ENCODE data around the gene CHMP2B. TPM values are rescaled to one million over a fixed set of nuclear protein-coding genes. Genes with fewer than 3 reads are reported as not detected.

Gene CHMP2B
- total and polyA plus RNA-seq, 2 of the 8 experiments (the other 6 are each of a cell fraction or from before 2014, with no cell fraction given) = 14.0 to 56.5 TPM

DNA sequence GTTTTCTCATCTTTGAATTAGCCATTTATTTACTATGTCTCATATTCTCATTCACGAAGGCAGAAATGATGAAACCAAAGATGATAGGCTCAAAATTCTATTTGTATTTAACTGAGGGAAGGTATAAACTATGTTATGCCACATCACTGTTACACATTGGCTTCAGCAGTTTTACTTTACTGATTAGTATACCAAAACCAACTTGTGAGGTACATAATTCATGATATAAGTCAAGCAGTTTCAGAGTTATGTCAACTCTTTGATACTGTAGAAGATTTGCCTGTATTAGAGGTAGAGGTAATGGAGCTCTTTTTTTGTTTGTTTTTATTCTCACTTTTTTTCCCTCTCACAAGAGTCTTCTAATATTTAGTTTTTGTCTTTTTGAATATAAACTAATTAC, 22.9 kb downstream of the CHMP2B start:
- no peak overlapping the region for H4K91ac ChIP-seq (replicated peaks; ENCODE audit: insufficient read length, low read length)
- WGBS, 2 experiments (ENCODE audit: extremely low coverage in 1 of 2, insufficient coverage in 1 of 2, insufficient read length in 1 of 2, insufficient replicate concordance in 2 of 2, low coverage in 1 of 2, low lambda C conversion rate in 2 of 2, missing lambda C conversion rate in 1 of 2) = 92% methylated on average over 1 of the region's 1 CpG; no CpG with 5 or more reads in 1 of the 2 experiments
- no peak overlapping the region for H2BK15ac ChIP-seq (ENCODE audit: low read length)
- FAIRE-seq = no peak
- H3K18ac ChIP-seq (ENCODE audit: extremely low read depth, low read length) = no peak overlapping the region
- no peak overlapping the region for H3K4me3 ChIP-seq (ENCODE audit: extremely low read depth in 1 of 4, insufficient read depth in 2 of 4, low read depth in 3 of 4, low read length in 4 of 4)
- no peak overlapping the region for H3K4me2 ChIP-seq (ENCODE audit: insufficient read depth in 1 of 2, low read depth in 2 of 2, low read length in 2 of 2)
- H3K23ac ChIP-seq (ENCODE audit: insufficient read length) = no peak overlapping the region
- H2BK20ac ChIP-seq (ENCODE audit: low read length) = no peak overlapping the region
- no peak overlapping the region for H3K14ac ChIP-seq (ENCODE audit: insufficient read length)
- no peak overlapping the region for H2BK12ac ChIP-seq (ENCODE audit: low read depth, low read length)
- H2BK120ac ChIP-seq (replicated peaks; ENCODE audit: low read depth, low read length) = no peak overlapping the region
- no peaks in the 10 kb centered on the region for H3K23me2 ChIP-seq (ENCODE audit: low read depth, low read length)
- H3K27ac ChIP-seq (ENCODE audit: low read depth, low read length) = no peak overlapping the region
- no peak overlapping the region for H4K5ac ChIP-seq (ENCODE audit: insufficient read length, low read depth, low read length)
- no peaks in the 10 kb centered on the region for H3K79me1 ChIP-seq (ENCODE audit: low read depth, low read length)
- H3K9ac ChIP-seq (replicated peaks in 1 of 4; ENCODE audit: extremely low read depth in 1 of 4, low read depth in 3 of 4, low read length in 3 of 4) = no peak overlapping the region
- no peak overlapping the region for H4K8ac ChIP-seq (ENCODE audit: extremely low read depth, insufficient read depth, low read length)
- no peak overlapping the region for H3K4ac ChIP-seq (replicated peaks; ENCODE audit: insufficient read length, low read depth, low read length)
- no peak for DNase-seq (ENCODE audit: low read depth in 1 of 2, low spot score in 2 of 2)
- no peaks in the 10 kb centered on the region for H4K20me1 ChIP-seq (replicated peaks in 1 of 2; ENCODE audit: control insufficient read depth in 1 of 2, insufficient read depth in 2 of 2, low read length in 2 of 2)
- H2AK5ac ChIP-seq (ENCODE audit: low read depth, low read length) = no peak overlapping the region
- H3K56ac ChIP-seq (replicated peaks; ENCODE audit: insufficient read length, low read depth, low read length) = no peak overlapping the region
- no peaks in the 10 kb centered on the region for H3K79me2 ChIP-seq (ENCODE audit: control insufficient read depth in 1 of 2, insufficient read depth in 2 of 2, low read length in 2 of 2)
- H3K4me1 ChIP-seq (replicated peaks in 1 of 4; ENCODE audit: control insufficient read depth in 3 of 4, insufficient read depth in 4 of 4, low read length in 3 of 4) = no peaks in the 10 kb centered on the region
- no peak overlapping the region for H2AFZ ChIP-seq (ENCODE audit: low read length)
- H3K9me3 ChIP-seq (ENCODE audit: insufficient read depth in 2 of 2, low read depth in 1 of 2, low read length in 1 of 2) = no peaks in the 10 kb centered on the region
- H3K36me3 ChIP-seq (ENCODE audit: control insufficient read depth in 2 of 4, insufficient read depth in 4 of 4, low read length in 3 of 4) = peaks cover 0 to 51% (median 12%) of the 10 kb centered on the region in 4 experiments; a peak in 5 of 8 replicates
- peaks cover 0 to 1% (median 0%) of the 10 kb centered on the region in 4 experiments; a peak in 1 of 7 replicates for H3K27me3 ChIP-seq (replicated peaks in 1 of 4; ENCODE audit: control insufficient read depth in 3 of 4, extremely low read depth in 1 of 4, insufficient read depth in 3 of 4, low read length in 3 of 4)
- no peak overlapping the region for H2BK5ac ChIP-seq (ENCODE audit: low read depth, low read length)
- CTCF ChIA-PET (ENCODE audit: partially characterized antibody) = interaction anchor here (1.0 kb wide), 1 partner anchor 10 kb away, joined by 3 read pairs; no protein-coding TSS in a partner anchor
- POLR2A ChIA-PET (ENCODE audit: partially characterized antibody) = no interaction called here
- no peak for TF ChIP-seq KDM1A (IDR thresholded peaks at IDR 0.05; ENCODE audit: borderline replicate concordance, low read length)
- TF ChIP-seq CREB1 (IDR thresholded peaks at IDR 0.05) = no peak
- no peak for TF ChIP-seq MAFK (IDR thresholded peaks at IDR 0.05; ENCODE audit: low read depth, low read length)
- no peak for TF ChIP-seq CBX8 (IDR thresholded peaks at IDR 0.05; ENCODE audit: borderline replicate concordance, low read depth, low read length)
- TF ChIP-seq RFX5 (IDR thresholded peaks at IDR 0.05; ENCODE audit: borderline replicate concordance, low read depth, low read length) = no peak
- no peak for TF ChIP-seq TEAD4 (IDR thresholded peaks at IDR 0.05; ENCODE audit: low read depth, low read length)
- TF ChIP-seq EGR1 (IDR thresholded peaks at IDR 0.05; ENCODE audit: borderline replicate concordance, low read depth, low read length) = no peak
- no peak for TF ChIP-seq NRF1 (IDR thresholded peaks at IDR 0.05; ENCODE audit: low read depth, low read length)
- TF ChIP-seq SP4 (IDR thresholded peaks at IDR 0.05; ENCODE audit: low read length) = no peak
- no peak for TF ChIP-seq TAF1 (IDR thresholded peaks at IDR 0.05; ENCODE audit: low read depth, low read length)
- TF ChIP-seq KDM4A (IDR thresholded peaks at IDR 0.05; ENCODE audit: low read depth, low read length, severe bottlenecking) = no peak
- TF ChIP-seq EP300 (IDR thresholded peaks at IDR 0.05; ENCODE audit: borderline replicate concordance in 1 of 2, low read depth in 2 of 2, low read length in 2 of 2) = no peak
- no peak for TF ChIP-seq POLR2A (IDR thresholded peaks at IDR 0.05; ENCODE audit: control extremely low read depth in 1 of 2, low read depth in 2 of 2, low read length in 2 of 2)
- TF ChIP-seq BRCA1 (IDR thresholded peaks at IDR 0.05; ENCODE audit: low read depth, low read length) = no peak
- no peak for TF ChIP-seq BACH1 (IDR thresholded peaks at IDR 0.05; ENCODE audit: low read length)
- no peak for TF ChIP-seq EZH2 (IDR thresholded peaks at IDR 0.05; ENCODE audit: low read depth, low read length, severe bottlenecking)
- no peak for TF ChIP-seq TBP (IDR thresholded peaks at IDR 0.05; ENCODE audit: low read depth, low read length)

All from H1 (cell line).